ENCODE results near the gene BTBD10.

Gene BTBD10

DNA sequence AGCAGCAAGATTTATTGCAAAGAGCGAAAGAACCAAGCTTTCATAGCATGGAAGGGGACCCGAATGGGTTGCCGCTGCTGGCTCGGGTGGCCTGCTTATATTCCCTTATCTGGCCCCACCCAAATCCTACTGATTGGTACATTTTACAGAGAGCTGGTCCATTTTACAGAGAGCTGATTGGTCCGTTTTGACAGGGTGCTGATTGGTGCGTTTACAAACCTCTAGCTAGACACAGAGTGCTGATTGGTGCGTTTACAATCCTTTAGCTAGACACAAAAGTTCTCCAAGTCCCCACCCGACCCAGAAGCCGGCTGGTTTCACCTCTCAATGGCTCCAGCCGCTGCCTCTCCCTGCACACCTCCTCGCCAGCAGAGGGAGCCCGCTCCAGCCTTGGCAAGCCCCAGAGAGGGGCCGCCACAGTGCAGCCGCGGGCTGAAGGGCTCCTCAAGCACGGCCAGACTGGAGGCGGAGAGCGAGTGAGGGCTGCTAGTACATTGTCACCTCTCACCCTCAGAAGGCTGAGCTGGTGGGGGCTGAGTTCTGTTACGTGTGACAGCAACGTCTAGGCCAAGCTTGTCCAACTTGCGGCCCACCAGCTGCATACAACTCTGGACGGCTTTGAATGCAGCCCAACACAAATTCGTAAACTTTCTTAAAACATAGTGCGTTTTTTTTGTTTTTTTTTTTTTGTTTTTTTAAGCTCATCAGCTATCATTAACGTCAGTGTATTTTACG, 24.1 kb upstream of the BTBD10 start:
- H3K27ac ChIP-seq = no peak overlapping the region
- TF ChIP-seq, protein P1, sequence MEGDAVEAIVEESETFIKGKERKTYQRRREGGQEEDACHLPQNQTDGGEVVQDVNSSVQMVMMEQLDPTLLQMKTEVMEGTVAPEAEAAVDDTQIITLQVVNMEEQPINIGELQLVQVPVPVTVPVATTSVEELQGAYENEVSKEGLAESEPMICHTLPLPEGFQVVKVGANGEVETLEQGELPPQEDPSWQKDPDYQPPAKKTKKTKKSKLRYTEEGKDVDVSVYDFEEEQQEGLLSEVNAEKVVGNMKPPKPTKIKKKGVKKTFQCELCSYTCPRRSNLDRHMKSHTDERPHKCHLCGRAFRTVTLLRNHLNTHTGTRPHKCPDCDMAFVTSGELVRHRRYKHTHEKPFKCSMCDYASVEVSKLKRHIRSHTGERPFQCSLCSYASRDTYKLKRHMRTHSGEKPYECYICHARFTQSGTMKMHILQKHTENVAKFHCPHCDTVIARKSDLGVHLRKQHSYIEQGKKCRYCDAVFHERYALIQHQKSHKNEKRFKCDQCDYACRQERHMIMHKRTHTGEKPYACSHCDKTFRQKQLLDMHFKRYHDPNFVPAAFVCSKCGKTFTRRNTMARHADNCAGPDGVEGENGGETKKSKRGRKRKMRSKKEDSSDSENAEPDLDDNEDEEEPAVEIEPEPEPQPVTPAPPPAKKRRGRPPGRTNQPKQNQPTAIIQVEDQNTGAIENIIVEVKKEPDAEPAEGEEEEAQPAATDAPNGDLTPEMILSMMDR (IDR thresholded peaks at IDR 0.05) = no peak
- DNase-seq (ENCODE audit: low spot score) = no peak
- peak overlapping the region; percentile 53 for H3K4me3 ChIP-seq

DNA sequence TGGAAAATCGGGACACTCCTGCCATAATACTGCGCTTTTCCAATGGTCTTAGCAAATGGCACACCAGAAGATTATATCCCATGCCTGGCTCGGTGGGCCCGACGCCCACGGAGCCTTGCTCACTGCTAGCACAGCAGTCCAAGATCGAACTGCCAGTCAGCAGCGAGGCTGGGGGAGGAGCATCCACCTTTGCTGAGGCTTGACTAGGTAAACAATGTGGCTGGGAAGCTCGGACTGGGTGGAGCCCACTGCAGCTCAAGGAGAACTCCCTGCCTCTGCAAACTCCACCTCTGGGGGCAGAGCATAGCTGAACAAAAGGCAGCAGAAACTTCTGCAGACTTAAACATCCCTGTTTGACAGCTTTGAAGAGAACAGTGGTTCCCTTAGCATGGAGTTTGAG, 17.2 kb upstream of the BTBD10 start:
- Histone ChIP-seq H3K27ac (no peak overlapping the region), H3K4me3 (no peak overlapping the region)
- TF ChIP-seq, protein P1 (IDR thresholded peaks at IDR 0.05) = no peak
- no peak for DNase-seq (ENCODE audit: low spot score)

DNA sequence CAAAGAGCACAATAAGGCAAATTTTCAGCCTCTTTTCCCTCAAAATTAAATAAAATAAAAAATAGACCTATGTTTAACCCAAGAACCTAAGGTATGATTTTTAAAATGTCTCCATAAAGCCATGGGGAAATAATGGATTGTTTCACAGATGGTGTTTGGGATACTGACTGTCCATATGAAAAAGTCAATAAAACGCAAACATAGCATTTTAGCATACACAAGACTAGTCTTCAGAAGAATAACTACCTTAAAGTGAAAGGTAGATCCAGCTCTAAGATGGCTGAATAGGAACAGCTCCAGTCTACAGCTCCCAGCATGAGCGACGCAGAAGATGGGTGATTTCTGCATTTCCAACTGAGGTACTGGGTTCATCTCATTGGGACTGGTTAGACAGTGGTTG, 16.7 kb upstream of the BTBD10 start:
- no peak for DNase-seq (ENCODE audit: low spot score)
- Histone ChIP-seq H3K27ac (no peak overlapping the region), H3K4me3 (no peak overlapping the region)
- TF ChIP-seq, protein P1 (IDR thresholded peaks at IDR 0.05) = no peak

DNA sequence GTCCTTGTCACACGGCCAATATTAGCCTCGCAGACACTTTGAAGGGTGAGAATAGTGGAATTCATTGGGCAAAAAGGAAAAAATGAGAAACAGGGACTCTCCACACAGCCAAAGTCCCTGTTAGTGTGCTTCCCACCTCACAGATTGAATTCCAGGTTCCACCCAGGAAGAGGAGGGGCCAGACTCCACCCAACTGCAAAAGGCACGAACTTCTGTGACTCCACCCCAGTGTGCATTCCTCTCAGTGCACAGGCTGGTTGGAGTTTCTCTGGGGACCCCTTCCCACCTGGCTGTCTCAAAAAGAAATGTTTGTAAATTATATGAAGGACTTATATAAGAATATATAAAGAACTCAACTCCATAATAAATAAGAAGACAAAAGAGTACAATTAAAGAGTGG, 12.1 kb upstream of the BTBD10 start:
- Histone ChIP-seq H3K27ac (no peak overlapping the region), H3K4me3 (no peak overlapping the region)
- TF ChIP-seq, protein P1 (IDR thresholded peaks at IDR 0.05) = no peak
- DNase-seq (ENCODE audit: low spot score) = no peak

DNA sequence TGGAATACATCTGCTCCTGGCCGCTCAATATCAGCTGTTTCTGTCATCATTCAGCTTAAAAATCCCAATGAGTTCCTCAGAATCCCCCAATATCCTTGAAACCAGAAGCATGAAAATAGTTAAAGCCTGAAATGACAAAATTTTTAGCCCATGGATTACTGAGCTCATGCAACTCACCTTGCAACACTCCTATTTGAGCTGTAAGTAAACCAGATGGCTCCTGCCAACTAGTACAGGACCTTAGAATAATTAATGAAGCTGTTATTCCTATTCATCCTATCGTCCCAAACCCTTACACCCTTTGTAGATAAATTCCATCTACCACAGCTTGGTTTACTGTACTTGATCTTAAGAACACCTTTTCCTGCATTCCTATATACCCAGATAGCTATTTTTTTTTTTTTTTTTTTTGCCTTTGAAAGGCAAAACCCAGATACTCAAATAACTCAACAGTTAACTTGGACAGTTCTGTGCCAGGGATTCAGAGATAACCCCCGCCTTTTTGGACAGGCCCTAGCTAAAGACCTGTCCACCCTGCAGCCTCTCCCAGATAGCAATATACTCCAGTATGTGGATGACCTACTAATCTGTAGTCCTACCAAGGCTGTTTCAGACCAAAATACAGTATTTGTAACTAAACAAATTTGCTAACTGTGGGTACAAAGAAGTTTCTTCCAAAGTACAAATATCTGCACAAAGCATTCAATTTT, 10.1 kb upstream of the BTBD10 start:
- no peak overlapping the region for H3K27ac ChIP-seq
- no peak for DNase-seq (ENCODE audit: low spot score)
- TF ChIP-seq, protein P1 (IDR thresholded peaks at IDR 0.05) = no peak

DNA sequence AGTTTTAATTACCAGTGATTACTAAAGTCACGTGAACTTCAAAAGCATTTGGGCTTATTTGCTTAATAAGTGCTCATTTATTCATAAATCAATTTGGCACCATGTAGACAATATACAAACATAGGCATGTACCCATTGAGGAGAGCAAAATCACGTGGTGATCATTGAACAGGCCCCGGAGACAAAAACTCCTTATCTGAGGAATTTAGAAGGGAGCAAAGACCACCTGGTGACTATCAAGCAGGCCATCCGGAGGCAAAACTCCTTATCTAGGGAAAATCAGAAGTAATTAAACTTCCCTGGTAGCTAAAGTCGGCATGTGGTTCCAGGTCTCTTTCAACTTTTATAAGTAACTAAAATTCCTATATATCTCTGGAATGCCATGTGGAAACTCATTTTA, 5.7 kb upstream of the BTBD10 start:
- TF ChIP-seq, protein P1 (IDR thresholded peaks at IDR 0.05) = no peak
- Histone ChIP-seq H3K4me3 (no peak overlapping the region), H3K27ac (no peak overlapping the region)
- DNase-seq (ENCODE audit: low spot score) = no peak

More for the DNA sequence above, 10.1 kb upstream of the BTBD10 start:
- H3K4me3 ChIP-seq = no peak overlapping the region

DNA sequence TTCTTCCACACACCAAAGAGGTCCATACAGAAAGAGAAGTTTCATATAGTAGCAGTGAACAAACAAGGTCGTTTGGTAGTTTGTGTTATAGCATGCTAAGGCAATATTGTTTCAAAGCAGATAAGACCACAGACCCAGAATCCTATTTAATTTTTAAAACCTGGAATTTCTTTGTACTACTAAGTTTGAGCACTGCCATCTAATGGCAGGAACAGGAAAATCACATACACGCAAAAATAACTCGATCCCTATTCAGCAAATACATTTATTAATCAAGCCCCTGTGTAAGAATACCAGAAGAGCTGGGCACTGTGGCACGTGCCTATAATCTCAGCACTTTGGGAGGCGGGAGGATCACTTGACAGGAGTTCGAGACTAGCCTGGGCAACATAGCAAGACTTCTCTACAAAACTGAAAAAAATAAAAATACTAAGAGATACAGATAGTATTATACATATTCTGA, 2.9 kb upstream of the BTBD10 start:
- Histone ChIP-seq H3K4me3 (peak overlapping the region; percentile 36), H3K27ac (no peak overlapping the region)
- DNase-seq (ENCODE audit: low spot score) = no peak
- TF ChIP-seq, protein P1 (IDR thresholded peaks at IDR 0.05) = no peak

All from coronary artery (tissue), 2 donors.